Measurements from ENCODE around the gene LRRC8C.

LRRC8C gene

DNA sequence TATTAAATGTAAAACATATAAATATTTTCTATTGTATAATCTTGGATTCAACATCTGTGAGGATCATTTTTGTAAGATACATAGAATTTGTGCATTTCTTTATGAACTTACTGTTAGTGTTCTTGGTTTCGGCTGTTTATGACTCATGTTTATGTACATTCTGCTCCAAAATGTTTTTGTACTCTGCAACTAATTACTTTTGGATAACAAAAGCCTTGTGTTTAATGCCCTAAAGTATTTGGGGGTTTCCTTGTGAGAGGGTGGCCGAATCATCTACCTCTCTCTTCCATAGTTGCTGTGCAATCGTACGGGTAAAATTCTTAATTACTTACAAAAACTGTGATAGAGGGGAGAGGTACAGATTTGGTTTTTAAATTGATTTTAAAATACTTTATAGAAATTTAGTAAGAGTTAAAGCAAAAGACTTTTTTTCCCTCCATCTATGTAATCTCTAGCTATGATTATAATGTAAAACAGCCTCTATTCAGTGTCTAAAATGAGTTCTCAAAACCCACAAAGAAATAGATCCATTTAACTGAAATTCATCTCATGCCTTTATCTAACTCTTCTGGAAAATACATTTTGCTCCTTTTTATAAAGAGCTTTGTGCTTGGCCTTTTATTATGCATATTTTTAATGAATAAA is 38.7 kb upstream of the LRRC8C start:
- TF ChIP-seq, protein P1, sequence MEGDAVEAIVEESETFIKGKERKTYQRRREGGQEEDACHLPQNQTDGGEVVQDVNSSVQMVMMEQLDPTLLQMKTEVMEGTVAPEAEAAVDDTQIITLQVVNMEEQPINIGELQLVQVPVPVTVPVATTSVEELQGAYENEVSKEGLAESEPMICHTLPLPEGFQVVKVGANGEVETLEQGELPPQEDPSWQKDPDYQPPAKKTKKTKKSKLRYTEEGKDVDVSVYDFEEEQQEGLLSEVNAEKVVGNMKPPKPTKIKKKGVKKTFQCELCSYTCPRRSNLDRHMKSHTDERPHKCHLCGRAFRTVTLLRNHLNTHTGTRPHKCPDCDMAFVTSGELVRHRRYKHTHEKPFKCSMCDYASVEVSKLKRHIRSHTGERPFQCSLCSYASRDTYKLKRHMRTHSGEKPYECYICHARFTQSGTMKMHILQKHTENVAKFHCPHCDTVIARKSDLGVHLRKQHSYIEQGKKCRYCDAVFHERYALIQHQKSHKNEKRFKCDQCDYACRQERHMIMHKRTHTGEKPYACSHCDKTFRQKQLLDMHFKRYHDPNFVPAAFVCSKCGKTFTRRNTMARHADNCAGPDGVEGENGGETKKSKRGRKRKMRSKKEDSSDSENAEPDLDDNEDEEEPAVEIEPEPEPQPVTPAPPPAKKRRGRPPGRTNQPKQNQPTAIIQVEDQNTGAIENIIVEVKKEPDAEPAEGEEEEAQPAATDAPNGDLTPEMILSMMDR (conservative IDR thresholded peaks at IDR 0.05): no peak
- H3K27ac ChIP-seq: no peak overlapping the region

DNA sequence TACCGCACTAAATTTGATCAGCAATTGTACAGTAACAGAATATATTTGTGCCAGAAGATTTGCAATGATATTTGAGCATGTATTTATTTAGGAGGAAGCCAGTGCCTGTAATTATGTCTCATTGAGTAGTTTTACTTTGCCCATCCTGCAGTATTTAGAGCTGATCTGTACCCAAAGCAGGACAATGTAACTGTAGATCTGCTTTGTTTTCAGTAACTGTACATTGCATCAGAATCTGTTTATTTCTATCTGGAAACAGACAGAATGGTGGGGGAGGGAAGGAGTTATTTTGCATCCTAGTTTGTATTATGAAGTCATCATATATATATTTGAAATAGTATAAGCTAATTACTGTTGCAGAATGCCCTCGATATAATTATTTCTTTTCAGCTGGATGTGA is 36.2 kb upstream of the LRRC8C start:
- TF ChIP-seq, protein P1 (conservative IDR thresholded peaks at IDR 0.05): no peak
- no peak overlapping the region for H3K27ac ChIP-seq

DNA sequence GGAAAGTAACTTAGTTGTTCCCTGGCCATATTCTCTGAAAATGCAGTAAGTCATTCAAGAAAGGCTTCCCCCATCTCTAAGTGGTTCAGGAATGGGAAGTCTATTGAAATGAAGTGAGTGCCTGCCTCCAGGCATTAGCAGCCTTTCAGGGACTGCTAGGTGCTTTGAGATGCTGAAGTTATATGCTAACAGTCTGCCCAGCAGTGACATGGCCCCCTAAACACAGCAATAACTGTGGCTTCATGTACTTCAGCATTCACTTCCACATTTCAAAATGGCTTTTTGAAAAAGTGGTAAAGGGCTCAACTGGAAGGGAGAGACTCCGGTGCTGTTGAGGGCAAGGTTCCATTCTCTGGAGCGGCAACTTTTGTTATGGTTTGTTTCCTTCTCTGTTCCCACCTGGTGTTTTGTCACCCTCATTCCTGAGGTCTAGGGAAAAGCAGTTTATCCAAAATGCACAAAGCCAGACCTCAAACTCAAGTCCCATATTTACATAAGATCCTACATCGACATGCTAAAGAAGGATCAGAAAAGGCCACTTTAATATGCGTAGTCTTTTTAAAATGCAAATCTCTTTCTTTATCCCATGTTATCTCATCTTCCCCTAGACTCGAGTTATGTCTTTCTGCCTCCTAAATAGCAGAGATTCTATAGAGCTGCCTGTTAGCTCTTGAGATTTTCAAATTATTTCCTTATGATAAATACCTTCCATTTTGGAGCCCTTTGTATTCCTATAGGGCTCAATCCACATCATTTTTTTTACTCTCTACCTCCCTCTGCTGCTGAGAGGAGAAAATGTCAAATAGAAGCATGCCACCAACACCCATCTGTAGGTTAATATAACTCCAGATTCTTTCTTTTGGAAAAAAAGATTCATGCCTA is 34.2 kb upstream of the LRRC8C start:
- no peak overlapping the region for H3K27ac ChIP-seq

DNA sequence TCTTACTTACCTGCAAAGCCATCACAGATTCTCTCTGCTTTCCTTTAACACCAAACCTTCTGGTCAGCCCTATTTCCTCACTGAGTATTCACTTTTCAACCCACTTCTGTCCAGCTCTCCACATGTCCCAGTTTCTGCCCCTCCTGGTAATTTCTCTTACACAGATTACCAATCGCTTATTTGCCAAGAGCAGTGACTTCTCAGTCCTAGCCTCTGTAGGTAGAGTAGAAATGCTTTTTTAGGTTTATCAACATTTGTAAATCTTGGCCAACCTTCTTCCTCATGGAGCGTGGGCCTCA is 33.6 kb upstream of the LRRC8C start:
- TF ChIP-seq, protein P1 (conservative IDR thresholded peaks at IDR 0.05): peak; percentile 58
- no peak overlapping the region for H3K27ac ChIP-seq

More for the DNA sequence above, 34.2 kb upstream of the LRRC8C start:
- TF ChIP-seq, protein P1 (conservative IDR thresholded peaks at IDR 0.05): peak; percentile 80

DNA sequence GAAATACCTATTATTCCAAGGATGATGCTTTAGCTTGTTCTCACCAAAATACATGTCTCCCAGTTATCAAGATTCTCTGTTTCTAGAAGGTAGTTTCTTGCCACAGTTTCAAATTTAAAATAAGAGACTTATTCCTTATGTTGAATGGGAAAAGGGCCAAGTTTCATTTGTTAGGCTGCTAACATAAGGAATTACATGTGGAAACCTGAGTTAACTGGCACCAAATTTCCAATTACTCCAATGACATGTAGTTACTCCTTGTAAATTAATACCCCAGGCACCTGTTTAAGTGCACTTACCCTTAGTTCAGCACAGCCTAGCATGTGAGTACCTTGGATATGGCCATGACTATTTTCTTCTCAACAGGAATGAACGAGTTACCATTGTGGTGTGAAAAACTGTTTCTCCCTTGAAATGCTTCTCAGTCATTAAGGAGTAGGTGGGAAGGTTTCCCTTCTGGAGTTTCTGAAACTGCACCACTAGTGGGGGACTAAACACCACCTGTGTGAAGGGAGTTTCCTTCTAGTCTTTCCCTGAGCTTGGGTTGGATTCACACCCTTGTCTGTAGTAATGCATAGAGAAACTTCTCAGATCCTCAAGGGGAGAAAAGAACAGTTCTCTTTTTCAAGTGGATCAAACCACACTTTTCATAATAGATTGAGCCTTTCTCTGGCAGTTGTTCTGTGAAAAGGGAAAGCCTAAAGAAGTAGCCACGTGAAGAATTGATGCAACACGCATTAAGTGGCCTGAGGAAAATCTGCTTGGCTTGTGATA is 32.3 kb upstream of the LRRC8C start:
- TF ChIP-seq, protein P1 (conservative IDR thresholded peaks at IDR 0.05): no peak
- no peak overlapping the region for H3K27ac ChIP-seq

DNA sequence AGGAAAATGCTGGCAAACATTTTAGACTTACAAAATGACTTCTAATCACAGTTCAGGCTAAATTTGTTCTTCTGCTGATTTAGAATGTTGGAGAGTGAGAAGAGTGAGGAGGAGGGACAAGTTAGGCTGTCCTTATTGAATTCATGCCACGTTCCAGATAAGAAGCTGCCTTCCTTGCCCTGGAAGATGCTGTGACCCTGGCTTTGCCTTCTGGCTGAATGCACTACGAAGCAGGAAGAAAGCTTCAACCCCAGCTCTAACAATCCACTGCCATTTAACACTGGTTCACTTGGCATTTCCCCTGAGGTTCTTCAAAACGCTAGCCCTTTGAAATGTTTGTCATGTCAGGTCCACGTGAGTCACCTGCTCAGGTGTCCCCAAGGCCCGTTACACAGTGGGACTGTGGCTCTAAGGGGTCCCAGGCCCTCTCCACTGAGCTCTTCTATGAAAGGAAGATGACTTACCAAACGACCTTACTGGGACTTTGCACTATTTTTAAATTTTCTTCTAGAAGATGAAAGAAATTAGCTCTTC is 30.0 kb upstream of the LRRC8C start:
- no peak overlapping the region for H3K27ac ChIP-seq
- TF ChIP-seq, protein P1 (conservative IDR thresholded peaks at IDR 0.05): no peak

Measured in VCaP (cell line).